Esophagus (tissue), 2 donors: Measurements from ENCODE around the gene CHMP4B. TPM values are rescaled to one million over a fixed set of nuclear protein-coding genes. Genes with fewer than 3 reads are reported as not detected.
A peak's percentile ranks its signal among the peaks of the same experiment; 100 is the strongest.

Experiments
- H3K27ac ChIP-seq, 2 donors: one replicate each; pipeline ENCODE4 v1.5.1; 2013; ENCODE audit warnings: low read depth in 2 of 2, mild to moderate bottlenecking in 2 of 2, inconsistent platforms in 1 of 2, low read length in 1 of 2, moderate library complexity in 1 of 2
- H3K27me3 ChIP-seq, 2 donors: one replicate each; pipeline ENCODE4 v1.6.1; 2013; ENCODE audit warnings: low read length in 2 of 2, control low read depth in 1 of 2, mild to moderate bottlenecking in 1 of 2; ENCODE audit not compliant: insufficient read depth in 2 of 2, control insufficient read depth in 1 of 2
- H3K36me3 ChIP-seq, 2 donors: one replicate each; pipeline ENCODE4 v1.6.1; 2013; ENCODE audit warnings: low read length in 1 of 2; ENCODE audit not compliant: control insufficient read depth in 2 of 2, insufficient read depth in 2 of 2
- H3K4me1 ChIP-seq, 2 donors: one replicate each; pipeline ENCODE4 v1.6.1; 2013; ENCODE audit warnings: low read length in 1 of 2; ENCODE audit not compliant: control insufficient read depth in 2 of 2, insufficient read depth in 2 of 2
- H3K4me3 ChIP-seq, 2 donors: one replicate each; pipeline ENCODE4 v1.5.1; 2013; ENCODE audit warnings: low read length in 2 of 2, mild to moderate bottlenecking in 2 of 2, low read depth in 1 of 2, moderate library complexity in 1 of 2
- H3K9me3 ChIP-seq, 2 donors: one replicate each; pipeline ENCODE4 v1.6.1; 2013; ENCODE audit warnings: mild to moderate bottlenecking in 2 of 2, low read depth in 1 of 2, low read length in 1 of 2, moderate library complexity in 1 of 2; ENCODE audit not compliant: control insufficient read depth in 2 of 2, insufficient read depth in 1 of 2
- WGBS, 2 donors: extraction: QIAGEN DNeasy Blood & Tissue Kit; methylation state at CpG; one replicate each; pipeline ENCODE4 v1.1.7; 2013; 5-methylcytosine and 5-hydroxymethylcytosine counted together
- polyA plus RNA-seq, 2 donors: library from polyadenylated mRNA; stranded (reverse); fragments of 200-250 nt; gene quantifications; one replicate each; pipeline ENCODE4 v1.2.3, GENCODE V29; 2013
- donor health status: healthy with polysubstance abuse.
- donor health status: Bipolar disorder and iron deficiency.

Gene CHMP4B
- polyA plus RNA-seq, 2 donors = 116 to 136 TPM

DNA sequence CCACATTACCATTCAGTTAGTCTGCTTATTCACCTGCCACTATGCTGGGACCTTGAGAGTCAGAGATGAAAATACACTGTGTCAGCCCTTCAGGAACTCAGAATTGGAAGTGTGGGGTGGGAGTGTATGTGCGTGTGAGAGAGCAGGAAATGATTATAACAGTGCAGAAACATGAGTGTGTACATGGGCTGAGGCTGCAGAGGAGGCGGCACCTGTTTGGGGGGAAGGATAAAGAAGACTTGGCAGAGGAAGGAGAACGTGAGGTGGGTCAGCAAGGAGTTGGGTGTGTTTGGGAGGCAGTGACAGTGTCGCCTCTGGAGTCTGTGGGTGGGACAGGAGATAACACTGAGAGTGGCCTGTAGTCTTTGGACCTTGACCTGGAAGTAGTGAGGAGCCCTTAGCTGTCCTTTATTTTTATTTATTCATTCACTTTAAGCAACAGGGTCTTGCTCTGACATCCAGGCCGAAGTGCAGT is 3.1 kb downstream of the CHMP4B start:
- H3K27ac ChIP-seq = no peak overlapping the region
- WGBS, 2 donors = 54 to 68% methylated on average over 5 of the region's 5 CpGs
- peaks cover 0 to 5% of the 10 kb centered on the region in 2 donors for H3K36me3 ChIP-seq
- H3K9me3 ChIP-seq = no peaks in the 10 kb centered on the region
- H3K27me3 ChIP-seq = no peaks in the 10 kb centered on the region
- no peak overlapping the region for H3K4me3 ChIP-seq
- peaks cover 9 to 13% of the 10 kb centered on the region in 2 donors for H3K4me1 ChIP-seq

GRCh38 chr20:33815671-33816070 is 4.5 kb downstream of the CHMP4B start:
- 91 to 94% methylated on average over 3 of the region's 3 CpGs for WGBS, 2 donors

GRCh38 chr20:33816191-33816590 is 5.0 kb downstream of the CHMP4B start:
- no peak overlapping the region for H3K4me3 ChIP-seq
- WGBS, 2 donors = 83 to 84% methylated on average over 1 of the region's 1 CpG
- no peaks in the 10 kb centered on the region for H3K9me3 ChIP-seq
- H3K27me3 ChIP-seq = no peaks in the 10 kb centered on the region
- H3K4me1 ChIP-seq = peaks cover 11 to 13% of the 10 kb centered on the region in 2 donors
- H3K27ac ChIP-seq = no peak overlapping the region
- peaks cover 0 to 5% of the 10 kb centered on the region in 2 donors for H3K36me3 ChIP-seq

More at GRCh38 chr20:33815671-33816070, 4.5 kb downstream of the CHMP4B start:
- Histone ChIP-seq H3K4me3 (no peak overlapping the region), H3K4me1 (peaks cover 11 to 13% of the 10 kb centered on the region in 2 donors), H3K27ac (no peak overlapping the region), H3K27me3 (no peaks in the 10 kb centered on the region), H3K9me3 (no peaks in the 10 kb centered on the region), H3K36me3 (peaks cover 0 to 5% of the 10 kb centered on the region in 2 donors)

DNA sequence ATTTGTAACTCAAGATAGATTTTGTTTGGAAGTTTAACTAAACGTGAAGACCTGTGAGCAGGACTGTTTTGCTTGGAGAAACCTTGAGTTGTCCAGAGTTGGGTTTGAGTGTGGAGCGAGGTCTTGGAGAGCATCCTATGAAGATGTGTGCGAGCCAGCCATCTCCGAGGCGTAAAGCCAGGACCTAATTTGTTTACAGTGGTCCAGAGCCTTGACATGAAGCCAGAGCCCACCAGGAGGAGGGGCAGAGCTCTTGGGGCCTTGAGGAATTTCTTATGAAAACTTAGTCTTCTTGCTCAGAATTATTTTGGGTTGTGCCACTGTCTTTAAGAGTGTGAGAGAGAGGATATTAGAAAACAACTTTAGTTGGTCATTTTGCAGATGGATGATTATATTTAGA is 6.3 kb downstream of the CHMP4B start:
- H3K27me3 ChIP-seq = no peaks in the 10 kb centered on the region
- peaks cover 11 to 13% of the 10 kb centered on the region in 2 donors for H3K4me1 ChIP-seq
- no peak overlapping the region for H3K27ac ChIP-seq
- H3K36me3 ChIP-seq = peaks cover 0 to 6% of the 10 kb centered on the region in 2 donors
- H3K4me3 ChIP-seq = no peak overlapping the region
- H3K9me3 ChIP-seq = no peaks in the 10 kb centered on the region
- WGBS, 2 donors = 60 to 71% methylated on average over 5 of the region's 5 CpGs

DNA sequence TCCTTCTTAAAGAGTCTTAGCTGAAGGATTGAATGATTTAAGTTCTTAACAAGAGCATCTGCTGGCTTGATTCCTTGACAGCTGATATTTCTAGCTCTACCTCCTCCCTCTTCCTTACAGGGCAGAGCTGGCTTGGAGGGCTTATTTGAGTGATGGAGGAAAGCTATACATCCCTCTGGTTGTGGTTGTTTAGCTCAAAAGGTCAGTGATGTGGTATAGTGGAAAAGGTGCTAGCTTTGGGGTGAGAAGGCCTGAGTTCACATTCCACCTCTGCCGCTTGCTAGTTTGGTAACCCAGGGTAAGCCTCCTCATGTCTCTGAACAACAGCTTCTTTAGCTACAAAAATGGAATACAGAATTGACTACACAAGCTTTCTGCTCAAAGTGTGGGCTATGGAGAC is 8.3 kb downstream of the CHMP4B start:
- no peak overlapping the region for H3K4me3 ChIP-seq
- peak overlapping the region in 1 of 2 donors; percentile 22 for H3K27ac ChIP-seq
- peaks cover 0 to 12% of the 10 kb centered on the region in 2 donors for H3K36me3 ChIP-seq
- peaks cover 7 to 9% of the 10 kb centered on the region in 2 donors for H3K4me1 ChIP-seq
- WGBS, 2 donors = 97 to 100% methylated on average over 1 of the region's 1 CpG
- no peaks in the 10 kb centered on the region for H3K27me3 ChIP-seq
- H3K9me3 ChIP-seq = no peaks in the 10 kb centered on the region

GRCh38 chr20:33820362-33820761 is 9.2 kb downstream of the CHMP4B start:
- H3K4me3 ChIP-seq = no peak overlapping the region
- H3K27me3 ChIP-seq = no peaks in the 10 kb centered on the region
- no peaks in the 10 kb centered on the region for H3K9me3 ChIP-seq
- H3K4me1 ChIP-seq = peaks cover 3 to 7% of the 10 kb centered on the region in 2 donors
- peaks cover 0 to 12% of the 10 kb centered on the region in 2 donors for H3K36me3 ChIP-seq
- H3K27ac ChIP-seq = no peak overlapping the region
- 94% methylated on average over 1 of the region's 1 CpG for WGBS, 2 donors

GRCh38 chr20:33821270-33821836 is 10.2 kb downstream of the CHMP4B start:
- H3K27me3 ChIP-seq = no peaks in the 10 kb centered on the region
- no peak overlapping the region for H3K4me3 ChIP-seq
- H3K9me3 ChIP-seq = no peaks in the 10 kb centered on the region
- H3K27ac ChIP-seq = no peak overlapping the region
- 57 to 92% methylated on average over 4 of the region's 4 CpGs for WGBS, 2 donors
- peaks cover 0 to 10% of the 10 kb centered on the region in 2 donors for H3K36me3 ChIP-seq
- H3K4me1 ChIP-seq = peaks cover 0 to 5% of the 10 kb centered on the region in 2 donors

GRCh38 chr20:33822423-33822822 is 11.3 kb downstream of the CHMP4B start:
- H3K9me3 ChIP-seq = no peaks in the 10 kb centered on the region
- no peak overlapping the region for H3K27ac ChIP-seq
- H3K4me3 ChIP-seq = no peak overlapping the region
- no peaks in the 10 kb centered on the region for H3K27me3 ChIP-seq
- H3K36me3 ChIP-seq = peaks cover 0 to 10% of the 10 kb centered on the region in 2 donors
- H3K4me1 ChIP-seq = peaks cover 0 to 5% of the 10 kb centered on the region in 2 donors
- 90 to 95% methylated on average over 5 of the region's 5 CpGs for WGBS, 2 donors

DNA sequence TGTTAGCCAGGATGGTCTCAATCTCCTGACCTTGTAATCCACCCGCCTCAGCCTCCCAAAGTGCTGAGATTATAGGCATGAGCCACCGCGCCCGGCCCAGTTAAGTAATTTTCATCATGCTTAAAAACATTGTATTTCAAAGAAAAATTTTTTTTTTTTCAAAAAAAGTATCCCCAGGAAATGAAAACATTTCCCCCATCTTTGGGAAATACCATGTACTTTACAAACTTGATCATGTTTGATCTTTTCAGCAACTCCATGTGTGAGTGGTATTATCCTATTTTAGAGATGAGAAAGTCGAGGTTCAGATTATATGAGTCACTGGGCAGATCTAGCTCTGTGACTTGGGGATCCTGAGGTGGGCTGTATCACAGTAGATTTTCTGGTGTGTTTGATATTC is 11.8 kb downstream of the CHMP4B start:
- Histone ChIP-seq H3K9me3 (no peaks in the 10 kb centered on the region), H3K27ac (no peak overlapping the region), H3K27me3 (no peaks in the 10 kb centered on the region), H3K4me1 (peaks cover 0 to 5% of the 10 kb centered on the region in 2 donors), H3K36me3 (peaks cover 0 to 10% of the 10 kb centered on the region in 2 donors), H3K4me3 (no peak overlapping the region)
- 94 to 95% methylated on average over 5 of the region's 5 CpGs for WGBS, 2 donors

DNA sequence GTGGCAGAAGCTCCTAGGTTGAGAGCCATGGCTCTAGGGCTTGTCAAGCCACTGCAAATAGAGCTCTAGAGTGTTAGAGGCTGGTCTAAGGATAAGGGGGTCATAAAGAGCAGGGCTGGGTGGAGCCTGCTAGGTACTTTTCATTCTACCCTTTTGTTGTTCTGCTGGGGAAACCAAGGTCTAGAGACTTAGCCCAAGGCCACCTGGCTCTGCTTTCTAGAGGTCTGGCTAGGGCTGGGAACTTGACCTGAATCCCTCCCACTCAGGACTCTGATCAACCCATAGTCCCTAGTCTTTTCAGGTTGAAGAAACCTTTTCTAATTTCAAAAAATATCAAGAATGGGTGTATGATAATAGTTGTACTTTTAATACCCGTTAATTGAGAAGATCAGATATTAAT is 13.7 kb downstream of the CHMP4B start:
- WGBS, 2 donors = 90 to 92% methylated on average over 1 of the region's 1 CpG
- peaks cover 0 to 2% of the 10 kb centered on the region in 2 donors for H3K4me1 ChIP-seq
- H3K27me3 ChIP-seq = no peaks in the 10 kb centered on the region
- no peaks in the 10 kb centered on the region for H3K9me3 ChIP-seq
- H3K27ac ChIP-seq = no peak overlapping the region
- H3K36me3 ChIP-seq = peaks cover 0 to 8% of the 10 kb centered on the region in 2 donors
- H3K4me3 ChIP-seq = no peak overlapping the region
